NCI-H526 treated with DMSO at 0.1 percent for 48 hours (cell line): Measurements from ENCODE around the gene E2F6.
A peak's percentile ranks its signal among the peaks of the same experiment; 100 is the strongest.
"Not testable (repeated sequence)": the region's sequence is repeated elsewhere in the genome, so short reads cannot be mapped to it uniquely, and the experiment has no call there.

Experiments
- DNase-seq: peaks from one replicate; lab custom pipeline; 2025; lab: John Stamatoyannopoulos, UW

E2F6 gene

GRCh38 chr2:11411768-11412448 lies 54.1 kb downstream of the E2F6 start:
- peak; percentile 11 for DNase-seq

GRCh38 chr2:11411244-11411643 lies 54.7 kb downstream of the E2F6 start:
- no peak for DNase-seq

DNA sequence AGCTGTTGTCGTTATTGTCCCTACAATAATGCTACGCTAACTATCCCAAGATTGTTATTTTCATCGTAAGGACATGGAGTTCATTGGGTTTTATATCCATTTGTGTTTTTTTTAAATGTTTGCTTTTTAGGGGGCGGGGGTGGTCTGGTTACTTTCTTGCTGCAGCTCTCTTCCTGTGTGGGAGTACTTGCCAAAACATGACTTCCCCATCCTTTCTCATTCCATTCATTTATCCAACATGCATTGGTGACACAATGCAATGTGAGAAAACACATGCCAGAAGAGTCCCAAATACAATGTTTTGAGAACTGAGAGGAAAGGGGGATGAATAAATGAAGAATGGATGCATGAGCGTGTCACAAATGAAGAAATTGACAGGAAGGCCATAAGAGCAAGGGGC lies 55.9 kb downstream of the E2F6 start:
- no peak for DNase-seq

DNA sequence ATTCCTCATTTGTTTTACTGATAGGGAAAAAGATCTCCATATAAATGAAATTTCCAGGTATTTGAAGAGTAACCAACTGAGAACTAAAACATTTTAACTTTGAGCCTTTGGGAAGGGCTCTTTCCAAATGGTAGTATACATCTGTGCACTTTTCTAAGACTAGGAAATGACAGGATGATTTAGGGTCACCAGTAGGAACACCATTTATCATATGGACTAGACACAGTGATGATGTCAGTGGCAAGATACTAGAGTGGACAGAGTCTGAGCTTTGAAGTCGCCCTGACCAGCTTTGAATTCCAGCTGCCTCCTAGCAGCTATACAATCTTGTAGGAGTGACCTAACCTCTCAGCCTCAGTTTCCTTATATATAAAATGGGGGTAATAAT lies 56.4 kb downstream of the E2F6 start:
- DNase-seq: no peak

- DNase-seq: no peak
These were observed 56.9 kb downstream of the E2F6 start for GRCh38 chr2:11408959-11409571.

DNA sequence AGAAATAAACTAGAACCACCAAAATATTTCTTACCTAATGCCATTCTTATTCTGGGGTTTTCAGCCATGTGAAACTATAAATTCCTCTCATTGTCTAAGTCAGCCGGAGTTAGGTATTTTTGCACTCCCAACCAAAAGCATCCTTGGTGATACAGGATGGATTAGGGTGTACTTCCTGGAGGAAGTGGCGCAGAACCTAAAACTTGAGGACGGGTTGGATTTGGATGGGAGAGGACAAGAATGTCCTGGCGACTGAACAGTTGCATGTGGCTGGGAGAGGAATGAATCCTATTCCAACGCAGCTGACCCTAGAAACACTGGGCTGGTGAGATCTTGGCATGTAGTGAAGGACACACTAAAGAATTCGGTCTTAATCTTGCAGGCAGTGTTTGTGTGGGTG lies 58.5 kb downstream of the E2F6 start:
- DNase-seq: no peak

GRCh38 chr2:11406958-11407381 lies 59.0 kb downstream of the E2F6 start:
- no peak for DNase-seq

DNA sequence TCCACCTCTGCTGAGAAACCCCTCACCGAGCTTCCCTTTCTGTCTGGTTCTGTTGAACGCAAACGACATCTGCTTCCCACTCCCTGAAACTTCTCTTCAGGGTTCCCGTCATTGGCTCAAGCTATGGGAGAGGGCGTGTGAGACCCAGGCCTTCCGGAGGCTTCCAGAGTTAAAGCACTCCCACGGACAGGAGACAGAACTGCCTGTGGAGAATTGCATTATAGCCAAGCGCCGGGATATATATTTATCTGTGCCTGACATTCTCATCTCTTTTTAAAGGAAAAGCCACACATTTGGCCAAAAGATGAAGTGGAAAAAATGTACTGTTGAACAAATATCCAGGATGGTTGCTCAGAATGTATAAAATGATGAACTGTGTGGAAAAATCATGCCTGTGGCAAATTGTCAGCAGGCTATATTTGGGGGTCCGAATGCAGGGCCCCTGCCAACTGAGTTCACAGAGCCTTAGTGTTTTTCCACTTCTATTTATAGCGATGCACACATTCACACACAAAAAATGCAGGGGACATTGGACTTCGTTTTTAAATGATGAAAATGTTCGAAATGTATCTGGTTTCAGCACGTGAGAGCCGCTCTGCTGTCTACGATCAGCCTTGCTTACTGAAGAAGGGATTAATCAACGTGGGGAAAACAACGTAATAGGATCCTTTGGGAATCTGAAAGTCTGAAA lies 59.5 kb downstream of the E2F6 start:
- no peak for DNase-seq

- no peak for DNase-seq
These were observed 60.2 kb downstream of the E2F6 start for GRCh38 chr2:11405599-11406266.

- not testable (repeated sequence) for DNase-seq
These were observed 60.9 kb downstream of the E2F6 start for GRCh38 chr2:11405074-11405406.

DNA sequence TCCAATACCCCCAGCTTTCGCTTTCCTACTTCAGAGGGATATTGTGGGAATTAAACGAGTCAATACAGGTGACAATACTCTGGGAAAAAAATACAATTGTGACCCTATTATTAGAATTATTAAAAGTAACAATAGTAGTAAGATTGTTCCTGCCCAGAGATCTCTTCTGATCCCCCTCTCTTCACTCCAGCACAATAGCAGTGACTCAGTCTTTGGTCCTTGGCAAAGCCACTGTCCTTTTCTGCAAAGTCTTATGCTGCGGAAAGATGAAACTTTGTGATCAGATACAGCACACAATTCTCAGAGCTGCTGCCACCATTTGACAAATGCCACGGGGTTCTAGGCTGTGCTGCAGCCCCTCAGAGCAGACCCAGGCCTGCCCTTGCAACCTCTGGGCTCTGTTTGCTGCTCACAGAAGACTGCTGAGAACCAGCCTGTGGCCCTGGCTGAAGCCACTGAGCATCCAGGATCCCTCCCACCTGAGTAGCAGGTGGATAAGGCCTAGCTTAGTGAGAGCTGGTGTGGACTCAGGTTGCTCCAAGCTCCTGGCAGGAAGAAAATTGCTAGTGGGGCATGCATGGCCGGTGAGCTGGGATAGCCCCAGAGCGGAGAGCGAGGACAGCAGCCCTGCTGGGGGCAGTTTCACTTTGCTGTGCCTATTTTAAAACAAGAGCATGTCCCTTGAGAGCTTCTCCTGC lies 61.4 kb downstream of the E2F6 start:
- DNase-seq: no peak

GRCh38 chr2:11402436-11402835 lies 63.5 kb downstream of the E2F6 start:
- no peak for DNase-seq

DNA sequence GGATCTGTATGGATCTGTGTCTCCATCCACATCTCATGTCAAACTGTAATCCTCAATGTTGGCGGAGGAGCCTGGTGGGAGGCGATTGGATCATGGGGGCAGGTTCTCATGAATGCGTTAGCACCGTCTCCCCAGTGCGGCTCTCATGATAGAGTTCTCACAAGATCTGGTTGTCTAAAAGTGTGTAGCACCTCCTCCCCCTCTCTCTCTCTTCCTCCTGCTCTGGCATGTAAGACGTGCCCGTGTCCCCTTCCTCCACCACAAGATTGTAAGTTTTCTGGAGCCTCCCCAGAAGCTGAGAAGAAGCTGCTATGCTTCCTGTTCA lies 66.6 kb downstream of the E2F6 start:
- DNase-seq: no peak

GRCh38 chr2:11398750-11399437 lies 67.1 kb downstream of the E2F6 start:
- no peak for DNase-seq

DNA sequence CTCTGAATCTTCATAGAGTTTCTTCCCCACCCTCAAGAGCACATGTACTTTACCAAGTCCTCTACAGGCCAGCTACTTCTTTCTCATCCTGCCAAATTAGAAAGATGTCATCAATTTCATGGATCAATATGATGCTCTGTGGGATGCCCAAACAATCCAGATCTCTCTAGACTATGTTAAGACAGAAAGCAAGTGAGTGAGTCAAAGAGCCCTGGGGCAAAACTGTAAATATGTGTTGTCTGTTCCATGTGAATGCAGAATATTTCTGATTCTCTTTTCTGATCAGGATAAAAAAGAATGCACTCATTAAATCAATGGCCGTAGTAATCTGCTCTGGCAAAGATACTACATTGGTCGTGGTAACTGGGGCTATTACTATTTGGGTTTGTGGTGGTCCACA lies 68.4 kb downstream of the E2F6 start:
- DNase-seq: no peak

- DNase-seq: no peak
These were observed 69.2 kb downstream of the E2F6 start for GRCh38 chr2:11396467-11397445.

- no peak for DNase-seq
These were observed 69.9 kb downstream of the E2F6 start for GRCh38 chr2:11396021-11396420.

DNA sequence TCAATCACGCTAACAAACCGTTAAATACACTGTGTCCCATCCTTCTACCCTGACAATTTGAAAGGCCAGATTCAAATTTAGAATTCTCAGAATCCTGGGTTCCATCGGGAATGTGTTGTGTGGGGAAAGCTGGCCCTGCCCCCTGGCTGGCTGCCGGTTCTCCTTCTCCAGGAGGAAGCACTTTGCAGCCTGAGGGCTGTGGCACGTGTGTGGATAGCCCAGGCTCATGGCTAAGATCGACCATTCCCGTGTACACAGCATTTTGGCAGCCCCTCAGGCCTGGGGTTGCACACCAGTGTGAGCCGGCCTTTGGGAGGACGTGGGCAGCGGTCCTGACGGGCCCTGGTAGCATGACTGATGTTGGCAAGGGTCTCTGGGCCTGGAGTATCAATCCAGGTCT lies 70.6 kb downstream of the E2F6 start:
- DNase-seq: no peak
